Stimulated activated CD8-positive, alpha-beta memory T cell treated with anti-CD3 and anti-CD28 coated beads, Interleukin-12 subunit alpha, Interleukin-12 subunit beta, amount 100 ng/mL, for 1 hour (primary cell): ENCODE results near the gene SLF2.
"Not testable (repeated sequence)": the region's sequence is repeated elsewhere in the genome, so short reads cannot be mapped to it uniquely, and the experiment has no call there.

Source experiments
- DNase-seq: peaks from one replicate; pipeline ENCODE4 v3.0.0-alpha.2; 2020; ENCODE audit warnings: low read depth

SLF2 gene

GRCh38 chr10:100879741-100880360 lies 32.9 kb upstream of the SLF2 start:
- no peak for DNase-seq

- DNase-seq: no peak
Measured at GRCh38 chr10:100881556-100882213, 31.1 kb upstream of the SLF2 start.

DNA sequence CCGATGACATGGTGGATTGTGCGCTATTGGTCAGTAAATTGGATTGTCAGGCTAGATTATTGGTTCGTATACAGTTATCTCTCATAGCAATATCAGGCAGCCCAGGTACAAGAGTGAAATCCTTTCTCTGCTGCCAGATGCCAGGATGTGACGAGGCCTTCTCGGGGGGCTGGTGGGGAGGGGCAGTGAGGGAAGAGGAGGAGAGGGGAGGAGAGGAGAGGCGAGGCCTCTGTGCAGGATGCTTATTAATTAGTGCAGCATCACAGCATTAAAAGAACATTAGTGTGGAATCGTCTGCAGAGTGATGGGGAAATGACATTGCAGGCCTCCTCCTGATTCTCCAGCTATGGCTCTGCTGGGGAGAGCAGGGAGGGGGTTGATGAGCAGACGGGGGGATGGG lies 30.5 kb upstream of the SLF2 start:
- no peak for DNase-seq

DNA sequence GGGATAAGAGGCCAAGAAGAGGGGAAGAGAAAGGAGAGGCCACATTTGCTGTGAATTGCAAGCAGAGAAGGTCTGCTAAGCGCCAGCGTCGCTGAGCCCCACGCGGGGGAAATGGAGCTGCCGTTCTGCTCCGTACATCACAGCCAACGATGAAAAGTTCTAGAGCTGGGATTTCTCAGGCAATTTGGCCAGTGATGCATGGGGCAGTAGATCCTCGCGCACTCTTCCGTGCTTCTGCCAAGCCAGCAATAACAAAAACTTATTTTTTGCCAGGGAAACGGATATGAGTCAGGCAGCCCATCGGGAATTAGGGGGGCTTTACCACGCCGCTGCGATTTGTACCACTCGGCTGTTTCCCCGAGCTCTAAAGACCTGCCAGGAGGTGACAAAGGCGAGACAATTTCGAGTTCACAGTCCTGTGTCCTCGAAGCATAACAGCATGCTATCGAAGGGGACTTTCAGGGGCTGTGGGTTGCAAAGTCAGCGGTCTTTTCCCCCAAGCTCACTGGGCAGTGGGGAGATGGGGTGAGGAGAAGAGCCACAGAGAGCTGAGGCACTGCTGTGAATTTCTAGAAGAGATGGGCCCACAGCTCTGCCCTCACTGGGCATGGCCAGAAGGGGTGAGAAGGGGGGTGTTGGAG lies 30.0 kb upstream of the SLF2 start:
- DNase-seq: no peak

- DNase-seq: no peak
Measured at GRCh38 chr10:100883312-100883821, 29.4 kb upstream of the SLF2 start.

- DNase-seq: not testable (repeated sequence)
Measured at GRCh38 chr10:100885611-100886010, 27.2 kb upstream of the SLF2 start.

DNA sequence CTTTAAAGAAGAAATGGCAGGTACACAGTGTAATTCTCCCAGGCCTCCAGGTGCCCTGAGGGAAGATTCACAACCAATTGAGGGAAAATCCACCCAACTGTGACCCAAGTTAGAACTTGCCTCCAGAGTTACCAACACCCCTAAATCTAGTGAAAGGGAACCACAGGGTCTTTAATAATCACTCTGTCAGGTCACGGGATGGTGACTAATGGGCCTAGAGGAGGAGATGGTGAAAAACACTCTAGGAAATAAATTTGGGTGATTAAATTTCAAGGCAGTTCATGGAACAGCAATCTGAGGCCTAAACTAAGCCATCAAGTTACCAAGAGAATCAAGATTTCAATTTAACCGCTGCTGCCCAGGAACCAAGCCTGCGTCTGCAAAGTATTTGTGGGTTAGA lies 26.7 kb upstream of the SLF2 start:
- no peak for DNase-seq

- DNase-seq: no peak
Measured at GRCh38 chr10:100886521-100886920, 26.2 kb upstream of the SLF2 start.

GRCh38 chr10:100886963-100887362 lies 25.8 kb upstream of the SLF2 start:
- DNase-seq: no peak

GRCh38 chr10:100887761-100888296 lies 24.9 kb upstream of the SLF2 start:
- no peak for DNase-seq

- no peak for DNase-seq
Measured at GRCh38 chr10:100888957-100889356, 23.8 kb upstream of the SLF2 start.

DNA sequence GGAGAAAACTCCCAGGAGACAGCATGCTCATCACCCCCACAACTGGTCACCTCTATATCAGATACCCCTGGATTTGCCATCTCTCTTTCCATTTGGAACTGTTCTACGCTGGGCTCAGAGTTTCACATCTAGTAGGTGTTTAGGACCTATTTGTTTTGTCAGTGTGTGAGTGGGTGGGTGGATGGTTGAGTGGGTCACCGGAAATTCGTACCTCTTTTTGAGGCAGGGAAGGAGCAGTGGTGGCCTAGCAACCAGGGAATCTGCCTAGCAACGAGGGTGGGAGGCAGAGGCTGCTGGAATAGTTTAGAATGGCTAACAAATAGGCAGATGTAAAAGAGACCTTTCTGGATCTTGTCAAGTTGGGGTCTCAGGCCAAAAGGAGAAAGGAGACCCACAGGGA lies 23.2 kb upstream of the SLF2 start:
- DNase-seq: no peak

DNA sequence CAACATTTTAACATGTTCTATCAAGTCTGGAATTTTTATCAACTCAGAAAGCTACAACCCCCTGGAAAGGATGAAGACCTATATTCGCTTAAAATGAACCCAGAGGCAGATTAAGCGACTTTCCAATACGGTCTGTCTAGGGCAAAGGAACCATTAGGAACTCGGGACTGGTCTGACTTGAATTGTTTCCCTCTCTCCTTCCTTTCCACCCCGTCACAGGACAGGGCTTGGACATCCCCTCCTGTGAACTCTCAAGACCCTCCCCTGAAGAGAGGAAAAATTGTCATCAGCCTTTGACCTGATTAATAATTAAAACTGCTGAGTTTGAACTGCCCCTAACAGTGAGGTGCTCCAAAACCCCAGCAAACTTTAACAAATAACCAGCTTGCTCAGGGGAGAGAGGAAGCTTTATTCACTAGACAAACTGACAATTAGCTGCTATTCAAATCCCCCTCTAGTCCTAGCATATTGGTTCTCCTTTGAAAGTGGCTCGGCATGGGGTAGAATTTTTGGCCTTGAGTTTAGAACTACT lies 22.6 kb upstream of the SLF2 start:
- DNase-seq: no peak

GRCh38 chr10:100890673-100891317 lies 22.0 kb upstream of the SLF2 start:
- no peak for DNase-seq

DNA sequence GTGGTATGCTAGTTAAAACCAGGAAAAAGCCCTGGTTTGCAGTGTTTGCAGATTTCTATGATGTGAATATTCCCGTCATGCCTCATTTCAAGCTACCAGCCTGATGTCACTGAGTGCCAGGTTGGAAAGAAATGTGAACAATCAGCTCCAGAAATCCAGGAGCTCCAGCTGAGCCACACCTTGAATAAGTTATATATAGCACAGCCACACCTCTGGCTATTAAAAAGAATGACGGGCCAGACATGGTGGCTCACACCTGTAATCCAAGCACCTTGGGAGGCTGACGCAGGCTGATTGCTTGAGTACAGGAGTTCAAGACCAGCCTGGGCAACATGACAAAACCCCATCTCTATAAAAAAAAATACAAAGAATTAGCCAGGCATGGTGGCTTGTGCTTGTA lies 18.7 kb upstream of the SLF2 start:
- DNase-seq: no peak

DNA sequence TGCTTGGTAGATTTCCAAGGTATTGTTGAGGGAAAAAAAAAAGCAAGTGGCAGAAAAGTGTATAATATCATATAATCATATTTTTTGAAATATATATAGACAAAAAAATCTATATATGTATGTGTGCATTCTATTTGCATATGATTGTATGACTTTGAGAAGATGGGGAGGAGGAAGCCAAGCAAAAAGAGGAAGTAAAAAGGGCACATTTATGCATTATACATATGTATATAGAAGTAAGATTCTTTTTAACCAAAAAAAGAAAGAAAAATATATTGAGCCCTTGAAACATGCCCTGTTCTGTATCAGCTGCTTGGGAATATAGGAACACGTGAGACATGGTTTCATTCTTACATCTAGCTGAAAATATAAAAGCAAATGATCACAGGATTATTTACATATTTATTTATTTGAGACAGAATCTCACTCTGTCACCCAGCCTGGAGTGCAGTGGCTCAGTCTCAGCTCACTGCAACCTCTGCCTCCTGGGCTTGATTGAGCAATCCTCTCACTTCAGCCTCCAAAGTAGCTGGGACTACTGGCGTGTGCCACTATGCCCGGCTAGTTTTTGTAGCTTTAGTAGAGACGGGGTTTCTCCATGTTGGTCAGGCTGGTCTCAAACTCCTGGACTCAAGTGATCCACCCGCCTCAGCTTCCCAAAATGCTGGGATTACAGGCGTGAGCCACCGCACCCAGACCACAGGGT lies 18.0 kb upstream of the SLF2 start:
- DNase-seq: no peak

DNA sequence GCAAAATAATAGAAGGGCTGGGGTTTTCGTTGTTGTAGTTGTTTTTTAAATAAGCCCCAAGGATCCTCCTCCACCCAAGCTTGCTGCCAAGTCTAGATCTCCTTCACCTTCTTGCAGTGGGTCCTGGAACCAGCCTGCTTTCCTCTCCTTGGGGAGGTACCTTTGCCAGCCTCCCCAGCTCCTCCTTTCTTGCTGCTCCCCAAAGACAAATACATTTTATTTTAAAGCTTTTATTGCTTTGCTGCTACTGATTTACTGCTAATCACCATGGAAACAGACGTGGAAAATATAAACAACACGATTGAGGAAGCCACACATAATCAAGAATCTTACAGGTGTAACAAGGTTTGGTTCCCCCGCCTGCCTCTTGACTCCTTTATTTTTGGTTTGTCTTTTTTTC lies 17.4 kb upstream of the SLF2 start:
- DNase-seq: no peak

DNA sequence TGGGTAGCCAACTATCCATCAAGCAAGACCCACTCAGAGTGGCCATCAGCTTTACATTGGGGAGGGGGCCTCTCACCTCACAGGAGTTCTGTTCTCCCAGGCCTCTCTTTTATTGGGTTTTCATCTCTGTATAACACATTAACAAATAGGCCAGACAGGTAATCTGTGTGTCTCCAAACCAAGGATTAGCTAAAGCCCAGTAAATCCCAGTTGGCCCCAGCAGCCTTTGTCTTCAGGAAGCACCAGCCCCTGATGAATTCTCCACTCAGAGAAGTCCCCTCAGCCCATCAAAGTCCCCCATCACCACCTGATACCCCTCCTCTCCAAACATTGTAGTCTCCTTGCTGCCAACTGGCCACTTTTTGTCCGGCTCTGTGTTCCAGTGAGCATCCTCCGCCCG lies 16.9 kb upstream of the SLF2 start:
- no peak for DNase-seq

DNA sequence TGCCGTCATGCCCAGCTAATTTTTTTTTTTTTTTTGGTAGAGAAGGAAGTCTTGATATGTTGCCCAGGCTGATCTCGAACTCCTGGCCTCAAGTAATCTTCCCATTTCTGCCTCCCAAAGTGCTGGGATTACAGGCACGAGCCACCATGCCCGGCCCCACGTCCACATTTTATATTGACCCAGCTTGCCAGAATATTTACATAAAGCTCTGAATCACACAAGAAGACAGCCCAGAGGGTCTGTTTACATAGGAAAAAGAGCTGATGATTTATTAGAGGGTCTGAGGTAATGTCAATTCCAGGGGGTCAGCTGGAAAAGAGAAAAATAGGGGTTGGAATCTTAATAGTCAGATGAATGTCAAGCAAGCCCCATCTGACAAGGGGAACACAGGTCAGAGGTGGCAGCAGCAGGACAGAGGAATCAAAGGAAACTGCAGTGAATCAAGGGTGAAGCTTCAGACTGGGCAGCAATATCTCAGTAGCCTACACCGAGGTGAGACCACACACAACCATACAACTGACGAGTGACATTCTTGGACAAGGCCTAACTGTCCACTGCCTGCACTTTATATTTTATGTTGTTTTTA lies 15.8 kb upstream of the SLF2 start:
- no peak for DNase-seq

DNA sequence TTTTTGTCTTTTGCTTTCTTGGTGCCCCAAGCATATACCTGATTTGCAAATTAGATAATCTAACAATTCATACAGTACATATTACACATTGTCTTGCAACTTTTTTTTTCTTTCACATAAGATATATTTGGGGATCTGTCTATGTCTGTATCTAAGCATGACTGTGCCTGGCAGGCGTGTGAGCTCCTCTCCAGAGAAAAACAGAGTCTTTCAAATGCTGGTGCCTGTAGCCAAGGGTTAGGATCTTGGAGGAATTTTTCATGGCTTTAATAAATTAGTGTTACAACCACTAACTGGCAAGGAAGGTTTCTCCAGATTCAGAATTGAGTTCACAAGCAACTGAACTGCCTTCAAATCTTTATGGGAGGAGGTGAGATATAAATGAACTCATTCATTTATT lies 14.8 kb upstream of the SLF2 start:
- DNase-seq: no peak

DNA sequence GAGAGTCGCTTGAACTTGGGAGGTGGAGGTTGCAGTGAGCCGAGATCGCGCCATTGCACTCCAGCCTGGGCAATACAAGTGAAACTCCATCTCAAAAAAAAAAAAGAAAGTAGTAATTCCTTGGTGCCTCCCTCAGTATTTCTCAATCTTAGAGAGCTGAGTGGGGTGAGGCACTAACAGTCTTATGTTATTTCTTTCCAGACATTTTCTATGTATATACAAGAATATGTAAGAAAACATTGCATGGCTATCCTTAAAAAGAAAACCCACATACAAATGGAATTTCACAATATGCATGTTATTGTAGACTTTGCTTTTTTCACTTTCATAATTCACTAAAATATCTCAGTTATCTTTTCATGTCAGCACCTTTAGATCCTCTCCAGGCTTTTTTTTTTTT lies 13.6 kb upstream of the SLF2 start:
- DNase-seq: no peak
